ENCODE measurements around the gene OR5AU1. TPM values are rescaled to one million over a fixed set of nuclear protein-coding genes. Genes with fewer than 3 reads are reported as not detected.

OR5AU1 gene
- total and polyA plus RNA-seq, 2 experiments from 2014 or later, result not detected

GRCh38 chr14:21199611-21200560, 44.0 kb upstream of the OR5AU1 start:
- Histone ChIP-seq H3K36me3 (ENCODE audit: low read depth) (peaks cover 12% of the 10 kb centered on the region; the same call in 1 of the 2 replicates), H3K27me3 (replicated peaks; ENCODE audit: insufficient read depth) (no peaks in the 10 kb centered on the region), H3K9me3 (ENCODE audit: low read depth) (no peaks in the 10 kb centered on the region), H3K9ac (no peak overlapping the region), H3K79me2 (ENCODE audit: insufficient read depth) (no peaks in the 10 kb centered on the region; the same call in 1 of the 2 replicates), H3K4me1 (ENCODE audit: insufficient read depth) (peaks cover 10% of the 10 kb centered on the region), H4K20me1 (ENCODE audit: insufficient read depth) (no peaks in the 10 kb centered on the region), H3K27ac (no peak overlapping the region), H3F3A (ENCODE audit: insufficient read depth) (peaks cover 87% of the 10 kb centered on the region), H3K4me3 (no peak overlapping the region), H2AFZ (no peak overlapping the region), H3K9me2 (ENCODE audit: insufficient read depth) (no peaks in the 10 kb centered on the region), H3K4me2 (ENCODE audit: unreplicated experiment) (no peak overlapping the region)
- peak; percentile 22 for DNase-seq
- no peak for TF ChIP-seq EZH2phosphoT487 (IDR thresholded peaks at IDR 0.05; ENCODE audit: insufficient read depth, low read depth)
- 50 to 52% methylated on average over 3 of the region's 3 CpGs for WGBS, 2 experiments (ENCODE audit: low coverage in 1 of 2, low lambda C conversion rate in 2 of 2, missing lambda C conversion rate in 2 of 2)
- in situ Hi-C loops (cut with MboI), result no loop called here

- H3K27me3 ChIP-seq (replicated peaks; ENCODE audit: insufficient read depth), result no peaks in the 10 kb centered on the region
- H3K9me3 ChIP-seq (ENCODE audit: low read depth), result no peaks in the 10 kb centered on the region
- DNase-seq, result no peak
- H3K9ac ChIP-seq, result no peak overlapping the region
- no peaks in the 10 kb centered on the region for H3K9me2 ChIP-seq (ENCODE audit: insufficient read depth)
- no peak overlapping the region for H3K4me3 ChIP-seq
- no peak overlapping the region for H2AFZ ChIP-seq
- H3K4me2 ChIP-seq (ENCODE audit: unreplicated experiment), result no peak overlapping the region
- TF ChIP-seq EZH2phosphoT487 (IDR thresholded peaks at IDR 0.05; ENCODE audit: insufficient read depth, low read depth) (no peak), EZH2 (IDR thresholded peaks at IDR 0.05; ENCODE audit: insufficient read depth, poor library complexity, severe bottlenecking) (no peak)
- no peaks in the 10 kb centered on the region for H4K20me1 ChIP-seq (ENCODE audit: insufficient read depth)
- H3K79me2 ChIP-seq (ENCODE audit: insufficient read depth), result no peaks in the 10 kb centered on the region
- in situ Hi-C loops (cut with MboI), result no loop called here
- peaks cover 68% of the 10 kb centered on the region for H3F3A ChIP-seq (ENCODE audit: insufficient read depth)
- H3K4me1 ChIP-seq (ENCODE audit: insufficient read depth), result peaks cover 10% of the 10 kb centered on the region
- peaks cover 7% of the 10 kb centered on the region; the same call in 1 of the 2 replicates for H3K36me3 ChIP-seq (ENCODE audit: low read depth)
- no peak overlapping the region for H3K27ac ChIP-seq
- 97 to 98% methylated on average over 2 of the region's 2 CpGs for WGBS, 2 experiments (ENCODE audit: low coverage in 1 of 2, low lambda C conversion rate in 2 of 2, missing lambda C conversion rate in 2 of 2)
Observed at GRCh38 chr14:21197418-21198205, 41.7 kb upstream of the OR5AU1 start.

- Histone ChIP-seq H3K4me2 (ENCODE audit: unreplicated experiment) (no peak overlapping the region), H3F3A (ENCODE audit: insufficient read depth) (peaks cover 39% of the 10 kb centered on the region), H3K27ac (no peak overlapping the region), H3K27me3 (replicated peaks; ENCODE audit: insufficient read depth) (no peaks in the 10 kb centered on the region), H2AFZ (no peak overlapping the region), H3K9ac (no peak overlapping the region), H3K36me3 (ENCODE audit: low read depth) (no peaks in the 10 kb centered on the region), H3K79me2 (ENCODE audit: insufficient read depth) (no peaks in the 10 kb centered on the region), H4K20me1 (ENCODE audit: insufficient read depth) (no peaks in the 10 kb centered on the region), H3K4me1 (ENCODE audit: insufficient read depth) (0 out of 2 replicates have a peak, but pooled peaks cover 3% of the 10 kb centered on the region), H3K4me3 (no peak overlapping the region), H3K9me2 (ENCODE audit: insufficient read depth) (no peaks in the 10 kb centered on the region), H3K9me3 (ENCODE audit: low read depth) (no peaks in the 10 kb centered on the region)
- no peak for DNase-seq
- in situ Hi-C loops (cut with MboI), result no loop called here
- TF ChIP-seq EZH2 (IDR thresholded peaks at IDR 0.05; ENCODE audit: insufficient read depth, poor library complexity, severe bottlenecking), result no peak
- TF ChIP-seq EZH2phosphoT487 (IDR thresholded peaks at IDR 0.05; ENCODE audit: insufficient read depth, low read depth), result no peak
Observed at GRCh38 chr14:21194597-21194996, 38.7 kb upstream of the OR5AU1 start.

- peak; percentile 20 for DNase-seq
- no peaks in the 10 kb centered on the region for H3K27me3 ChIP-seq (replicated peaks; ENCODE audit: insufficient read depth)
- no peaks in the 10 kb centered on the region for H3K9me3 ChIP-seq (ENCODE audit: low read depth)
- no peaks in the 10 kb centered on the region for H3K79me2 ChIP-seq (ENCODE audit: insufficient read depth)
- no peaks in the 10 kb centered on the region for H3K9me2 ChIP-seq (ENCODE audit: insufficient read depth)
- TF ChIP-seq EZH2 (IDR thresholded peaks at IDR 0.05; ENCODE audit: insufficient read depth, poor library complexity, severe bottlenecking) (no peak), EZH2phosphoT487 (IDR thresholded peaks at IDR 0.05; ENCODE audit: insufficient read depth, low read depth) (no peak)
- no peak overlapping the region for H3K4me2 ChIP-seq (ENCODE audit: unreplicated experiment)
- no peak overlapping the region for H3K9ac ChIP-seq
- H3F3A ChIP-seq (ENCODE audit: insufficient read depth), result peaks cover 25% of the 10 kb centered on the region
- no peak overlapping the region for H3K27ac ChIP-seq
- 63 to 69% methylated on average over 7 of the region's 7 CpGs for WGBS, 2 experiments (ENCODE audit: low coverage in 1 of 2, low lambda C conversion rate in 2 of 2, missing lambda C conversion rate in 2 of 2)
- no peaks in the 10 kb centered on the region for H4K20me1 ChIP-seq (ENCODE audit: insufficient read depth)
- 0 out of 2 replicates have a peak, but pooled peaks cover 3% of the 10 kb centered on the region for H3K4me1 ChIP-seq (ENCODE audit: insufficient read depth)
- no peak overlapping the region for H3K4me3 ChIP-seq
- H3K36me3 ChIP-seq (ENCODE audit: low read depth), result no peaks in the 10 kb centered on the region
- no peak overlapping the region; the same call in 1 of the 2 replicates for H2AFZ ChIP-seq
- in situ Hi-C loops (cut with MboI), result no loop called here
Observed at GRCh38 chr14:21192875-21193535, 37.1 kb upstream of the OR5AU1 start.

Data from GM23248 (cell line).